ENCODE data around the gene GABRG3.

GABRG3 gene

GRCh38 chr15:26970712-26971210 lies at the start of gene GABRG3:
GABRG3 (plus strand) TSS chr15:26971181.
- DNase-seq, result no peak

GRCh38 chr15:26921433-26921832 lies 49.5 kb upstream of the GABRG3 start:
- DNase-seq, result no peak

- DNase-seq, result no peak
Observed at GRCh38 chr15:26926081-26926480, 44.9 kb upstream of the GABRG3 start.

- DNase-seq, result no peak
Observed at GRCh38 chr15:26928051-26928450, 42.9 kb upstream of the GABRG3 start.

- DNase-seq, result no peak
Observed at GRCh38 chr15:26929588-26929987, 41.4 kb upstream of the GABRG3 start.

- DNase-seq, result no peak
Observed at GRCh38 chr15:26934848-26935247, 36.1 kb upstream of the GABRG3 start.

- no peak for DNase-seq
Observed at GRCh38 chr15:26935322-26935721, 35.7 kb upstream of the GABRG3 start.

GRCh38 chr15:26936502-26936901 lies 34.5 kb upstream of the GABRG3 start:
- DNase-seq, result no peak

GRCh38 chr15:26937134-26937533 lies 33.8 kb upstream of the GABRG3 start:
- no peak for DNase-seq

- DNase-seq, result no peak
Observed at GRCh38 chr15:26939398-26939797, 31.6 kb upstream of the GABRG3 start.

- DNase-seq, result no peak
Observed at GRCh38 chr15:26941489-26941888, 29.5 kb upstream of the GABRG3 start.

- no peak for DNase-seq
Observed at GRCh38 chr15:26943866-26944265, 27.1 kb upstream of the GABRG3 start.

GRCh38 chr15:26945046-26945445 lies 25.9 kb upstream of the GABRG3 start:
- DNase-seq, result no peak

- DNase-seq, result no peak
Observed at GRCh38 chr15:26950001-26950400, 21.0 kb upstream of the GABRG3 start.

GRCh38 chr15:26954403-26954802 lies 16.6 kb upstream of the GABRG3 start:
- DNase-seq, result no peak

GRCh38 chr15:26967719-26968269 lies 3.2 kb upstream of the GABRG3 start:
- no peak for DNase-seq

- DNase-seq, result no peak
Observed at GRCh38 chr15:26968806-26969205, 2.2 kb upstream of the GABRG3 start.

- DNase-seq, result no peak
Observed at GRCh38 chr15:26971271-26972018, 464 bp downstream of the GABRG3 start.

- DNase-seq, result no peak
Observed at GRCh38 chr15:26972636-26973035, 1.7 kb downstream of the GABRG3 start.

GRCh38 chr15:26974120-26974780 lies 3.3 kb downstream of the GABRG3 start:
- no peak for DNase-seq

GRCh38 chr15:26981492-26981891 lies 10.5 kb downstream of the GABRG3 start:
- no peak for DNase-seq

- no peak for DNase-seq
Observed at GRCh38 chr15:26983822-26984221, 12.8 kb downstream of the GABRG3 start.

GRCh38 chr15:26985050-26985449 lies 14.1 kb downstream of the GABRG3 start:
- no peak for DNase-seq

GRCh38 chr15:26996250-26996649 lies 25.3 kb downstream of the GABRG3 start:
- DNase-seq, result no peak
